Left ventricle myocardium superior (tissue), 1 donor: ENCODE data around the gene DIAPH1. TPM values are rescaled to one million over a fixed set of nuclear protein-coding genes. Genes with fewer than 3 reads are reported as not detected.

Experiments
- ATAC-seq: fragments of 200-7000 bp; cut with Tn5 transposase; one replicate; pipeline ENCODE4 v1.9.1; 2020; ENCODE audit warnings: mild to moderate bottlenecking, moderate library complexity
- DNase-seq: peaks from one replicate; pipeline ENCODE4 v3.0.0-alpha.2; 2020
- intact Hi-C: fragments of 100-400 bp; cut with micrococcal nuclease; formaldehyde crosslinking; loops from one replicate; pipeline ENCODE4 v1.11.0; 2022
- total RNA-seq: library from RNA; stranded (reverse); fragmentation: NEBNext Ultra II Directional; extraction: Animal tissue kit (Norgen Biotek cat#: 25700); gene quantifications from one replicate; pipeline ENCODE4 v1.2.1, GENCODE V29; 2021
- donor health status: DM: no; HTN: yes; CAD: no; lungs with severe emphysema.

DIAPH1 gene
- total RNA-seq, 1 donor from 2014 or later = 36.6 TPM

DNA sequence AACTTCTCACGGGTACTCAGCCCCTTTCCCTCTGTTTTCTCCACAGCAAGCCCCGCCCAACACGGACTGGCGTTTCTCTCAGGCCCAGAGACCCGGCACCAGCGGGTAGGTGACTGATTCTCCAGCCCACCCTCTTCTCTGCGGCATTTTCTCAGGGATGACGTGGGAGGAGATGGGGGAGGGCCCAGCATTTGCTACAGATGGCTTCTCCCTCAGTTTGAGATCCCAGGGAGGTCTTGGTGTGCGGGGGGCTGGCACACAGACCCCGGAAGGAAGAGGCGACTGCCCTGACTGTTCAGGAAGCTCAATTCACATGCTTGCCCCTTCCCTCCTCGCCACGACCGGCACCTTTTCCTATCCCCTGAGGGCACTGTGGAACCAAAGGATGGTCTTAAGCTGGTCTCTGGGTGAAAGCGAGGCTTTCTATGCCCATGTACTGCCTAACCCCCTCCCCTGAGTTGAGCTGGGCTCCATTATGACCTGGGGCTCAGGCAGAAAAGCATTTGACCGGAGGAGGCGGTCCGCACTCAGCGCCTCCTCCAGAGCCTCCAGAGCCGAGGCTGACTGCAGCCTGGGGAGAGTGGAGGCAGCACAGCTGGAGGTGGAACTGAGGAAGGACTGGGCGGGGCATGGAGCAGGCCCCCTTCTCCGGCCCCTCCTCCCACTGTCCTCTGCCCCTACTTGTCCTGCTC, 123.9 kb downstream of the DIAPH1 start:
- intact Hi-C loops = no loop called here
- ATAC-seq (no peak), DNase-seq (no peak)

DNA sequence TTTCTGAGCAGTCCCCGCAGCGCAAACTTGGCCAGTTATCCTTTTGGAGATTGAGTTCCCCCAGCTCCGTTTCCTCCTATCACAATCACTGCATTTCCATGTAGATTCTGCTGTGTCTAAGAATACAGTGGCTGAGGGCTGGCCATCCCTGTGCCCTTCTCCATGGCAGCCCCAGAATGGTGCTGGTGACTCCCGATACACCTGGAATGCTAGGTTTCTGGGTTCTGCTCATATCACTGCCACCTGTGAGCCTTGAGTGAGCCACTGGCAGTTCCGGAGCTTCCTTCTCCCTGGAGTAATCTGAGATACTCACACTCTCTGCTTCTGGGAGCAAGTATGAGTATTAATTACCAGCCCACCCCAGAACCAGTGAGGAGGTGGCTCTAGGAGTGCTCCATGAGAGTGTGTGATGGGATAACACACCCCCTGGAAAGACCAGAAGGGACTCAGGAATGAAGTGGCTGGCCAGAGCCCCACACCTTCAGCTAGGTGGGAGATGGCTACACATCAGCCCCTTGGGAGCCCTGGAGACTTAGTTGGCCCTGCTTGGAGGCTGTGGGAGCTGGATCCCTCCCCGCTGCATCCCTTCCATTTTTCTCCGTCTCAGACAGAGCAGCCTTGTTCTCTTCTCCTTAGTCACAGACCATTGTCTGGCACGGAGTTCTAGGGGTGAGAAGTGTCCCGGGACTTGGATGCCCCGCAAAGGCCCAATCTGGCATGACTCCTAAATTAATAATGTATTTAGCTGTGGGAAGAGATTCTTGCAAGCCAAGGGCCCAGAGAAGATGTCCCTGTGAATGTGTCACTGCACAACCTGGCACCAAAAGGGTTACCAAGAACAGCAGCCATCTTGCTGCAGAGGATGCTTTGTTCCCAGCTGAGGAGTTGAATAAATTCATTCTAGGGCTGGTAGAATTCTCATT, 125.0 kb downstream of the DIAPH1 start:
- no peak for DNase-seq
- ATAC-seq = peak; percentile 50
- intact Hi-C loops = no loop called here

DNA sequence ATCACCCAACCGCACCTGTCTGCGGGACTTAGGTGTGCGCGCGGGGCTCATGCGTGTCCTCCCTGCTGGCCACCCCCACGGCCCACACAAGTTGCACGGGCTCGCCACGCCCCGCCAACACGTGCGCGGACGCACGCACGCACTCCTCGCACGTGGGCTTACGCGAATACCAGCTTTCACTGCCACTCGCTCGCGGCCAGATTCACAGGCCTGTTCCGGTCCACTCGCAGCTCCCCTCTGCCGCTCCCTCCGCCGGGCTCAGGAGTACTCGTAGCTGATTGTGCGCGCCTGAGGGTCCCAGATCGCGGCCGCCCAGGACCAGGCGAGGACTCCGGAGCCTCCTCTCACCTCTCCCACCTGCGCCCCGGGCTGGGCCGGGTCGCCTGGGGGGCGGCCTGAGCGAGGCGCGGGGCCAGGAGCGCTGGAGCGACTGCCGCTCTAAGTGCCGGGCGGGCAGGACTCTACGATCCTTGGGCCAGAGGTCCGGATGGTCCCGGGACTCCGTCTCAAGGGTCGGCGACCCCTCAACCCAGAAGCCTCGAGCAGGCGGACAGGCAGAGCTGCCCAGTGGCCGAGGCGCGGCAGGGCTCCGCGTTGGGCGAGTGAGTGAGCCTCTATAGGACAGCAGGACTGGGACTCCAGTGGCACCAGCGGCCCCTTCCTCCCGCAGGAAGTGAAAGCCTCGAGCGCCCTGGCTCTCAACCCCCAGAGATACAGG, 126.5 kb downstream of the DIAPH1 start:
- intact Hi-C loops = no loop called here
- peak; percentile 13 for ATAC-seq
- peak; percentile 44 for DNase-seq

- intact Hi-C loops = no loop called here
- DNase-seq (no peak), ATAC-seq (no peak)
Observed at GRCh38 chr5:141491323-141492167, 127.3 kb downstream of the DIAPH1 start.

- no peak for DNase-seq
- ATAC-seq = no peak
- intact Hi-C loops = no loop called here
Observed at GRCh38 chr5:141490771-141491170, 128.0 kb downstream of the DIAPH1 start.

- intact Hi-C loops = no loop called here
- ATAC-seq (no peak), DNase-seq (no peak)
Observed at GRCh38 chr5:141490271-141490670, 128.5 kb downstream of the DIAPH1 start.

DNA sequence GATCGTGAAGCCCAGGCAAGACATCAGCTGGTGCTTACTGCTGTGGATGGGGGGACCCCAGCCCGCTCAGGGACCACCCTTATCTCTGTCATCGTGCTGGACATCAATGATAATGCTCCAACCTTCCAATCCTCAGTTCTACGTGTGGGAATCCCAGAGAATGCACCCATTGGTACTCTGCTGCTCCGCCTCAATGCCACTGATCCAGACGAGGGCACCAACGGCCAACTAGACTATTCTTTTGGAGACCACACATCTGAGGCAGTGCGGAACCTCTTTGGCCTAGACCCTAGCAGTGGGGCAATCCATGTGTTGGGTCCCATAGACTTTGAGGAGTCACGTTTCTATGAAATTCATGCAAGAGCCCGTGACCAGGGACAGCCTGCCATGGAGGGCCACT, 129.0 kb downstream of the DIAPH1 start:
- ATAC-seq = no peak
- intact Hi-C loops = no loop called here
- DNase-seq = no peak

DNA sequence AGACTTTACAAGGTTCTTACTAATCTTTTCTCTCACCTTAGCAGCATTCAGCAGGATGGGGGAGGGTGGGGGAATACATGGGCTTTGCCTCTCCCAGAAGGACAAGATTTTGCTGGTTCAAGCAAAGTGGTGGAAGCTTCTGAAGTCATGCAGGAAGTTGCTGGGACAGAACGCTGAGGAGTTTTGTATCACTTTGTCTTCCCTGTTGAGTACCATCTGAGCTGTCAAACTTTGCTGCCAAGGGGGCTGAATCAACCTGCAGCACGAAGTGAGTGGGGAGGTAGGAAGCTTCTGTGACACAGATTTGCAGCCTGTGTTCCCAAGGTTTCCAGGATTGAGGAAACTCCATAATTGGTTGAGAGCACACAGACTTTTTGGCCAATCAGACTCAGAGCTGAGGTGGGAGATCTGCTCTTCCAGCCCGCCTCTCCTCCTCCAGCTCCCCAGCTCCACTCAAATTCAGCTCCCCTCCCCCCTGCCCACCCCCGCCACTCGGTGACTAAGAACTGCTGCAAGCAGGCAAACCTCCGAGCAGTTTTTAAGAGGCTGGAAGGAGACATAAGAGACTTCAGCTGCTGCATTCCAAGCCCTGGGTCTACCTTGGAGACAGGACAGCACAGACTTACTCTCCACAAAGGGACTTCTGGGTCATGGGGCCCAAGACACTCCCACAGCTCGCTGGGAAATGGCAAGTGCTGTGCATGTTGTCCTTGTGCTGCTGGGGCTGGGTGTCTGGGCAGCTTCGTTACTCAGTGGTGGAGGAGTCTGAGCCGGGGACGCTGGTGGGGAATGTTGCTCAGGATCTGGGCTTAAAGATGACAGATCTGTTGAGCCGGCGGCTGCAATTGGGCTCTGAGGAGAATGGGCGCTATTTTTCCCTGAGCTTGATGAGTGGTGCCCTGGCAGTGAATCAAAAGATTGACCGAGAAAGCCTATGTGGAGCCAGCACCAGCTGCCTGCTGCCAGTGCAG, 129.9 kb downstream of the DIAPH1 start, which contains the start of gene PCDHGC5:
TSS of gene PCDHGC5 (plus strand) at position 491 of the 971 bp plus-strand sequence. CDS start at position 651, 160 bp downstream.
- ATAC-seq (no peak), DNase-seq (no peak)
- intact Hi-C loops = no loop called here

DNA sequence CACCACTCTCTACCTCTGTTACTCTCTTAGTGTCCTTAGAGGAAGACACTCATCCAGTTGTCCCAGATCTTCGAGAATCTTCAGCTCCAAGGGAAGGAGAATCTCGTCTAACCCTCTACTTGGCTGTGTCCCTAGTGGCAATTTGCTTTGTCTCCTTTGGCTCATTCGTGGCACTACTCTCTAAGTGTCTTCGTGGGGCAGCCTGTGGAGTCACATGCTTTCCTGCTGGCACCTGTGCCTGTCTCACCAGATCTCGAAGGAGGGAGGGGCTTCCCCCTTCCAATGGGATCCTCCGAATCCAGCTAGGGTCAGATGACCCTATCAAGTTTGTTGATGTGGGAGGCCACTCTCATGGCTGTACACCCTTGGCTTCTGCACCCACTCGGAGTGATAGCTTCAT, 131.7 kb downstream of the DIAPH1 start:
- ATAC-seq = no peak
- intact Hi-C loops = no loop called here
- no peak for DNase-seq

DNA sequence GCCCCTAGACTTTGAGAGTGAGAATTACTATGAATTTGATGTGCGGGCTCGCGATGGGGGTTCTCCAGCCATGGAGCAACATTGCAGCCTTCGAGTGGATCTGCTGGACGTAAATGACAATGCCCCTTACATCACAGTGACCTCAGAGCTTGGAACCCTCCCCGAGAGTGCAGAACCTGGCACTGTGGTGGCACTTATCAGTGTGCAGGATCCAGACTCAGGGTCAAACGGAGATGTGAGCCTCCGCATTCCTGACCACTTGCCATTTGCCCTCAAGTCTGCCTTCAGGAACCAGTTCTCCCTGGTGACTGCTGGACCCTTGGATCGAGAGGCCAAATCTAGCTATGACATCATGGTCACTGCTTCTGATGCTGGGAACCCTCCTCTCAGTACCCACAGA, 132.7 kb downstream of the DIAPH1 start:
- no peak for DNase-seq

DNA sequence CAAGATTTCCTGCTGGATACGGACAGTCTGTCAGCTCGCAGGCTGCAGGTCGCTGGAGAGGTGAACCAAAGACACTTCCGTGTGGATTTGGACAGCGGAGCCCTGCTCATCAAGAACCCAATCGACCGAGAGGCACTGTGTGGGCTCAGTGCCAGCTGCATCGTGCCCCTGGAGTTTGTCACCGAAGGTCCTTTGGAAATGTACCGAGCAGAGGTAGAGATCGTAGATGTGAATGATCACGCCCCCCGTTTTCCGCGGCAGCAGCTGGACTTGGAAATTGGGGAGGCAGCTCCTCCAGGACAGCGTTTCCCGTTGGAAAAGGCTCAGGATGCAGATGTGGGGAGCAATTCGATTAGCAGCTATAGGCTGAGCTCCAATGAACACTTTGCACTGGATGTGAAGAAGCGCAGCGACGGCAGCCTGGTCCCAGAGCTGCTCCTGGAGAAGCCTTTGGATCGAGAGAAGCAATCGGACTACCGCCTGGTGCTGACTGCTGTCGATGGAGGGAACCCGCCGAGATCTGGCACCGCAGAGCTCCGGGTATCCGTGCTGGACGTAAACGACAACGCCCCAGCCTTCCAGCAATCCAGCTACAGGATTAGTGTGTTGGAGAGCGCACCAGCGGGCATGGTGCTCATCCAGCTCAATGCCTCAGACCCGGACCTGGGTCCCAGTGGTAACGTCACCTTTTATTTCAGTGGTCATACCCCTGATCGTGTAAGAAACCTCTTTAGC, 133.3 kb downstream of the DIAPH1 start:
- no peak for DNase-seq
- intact Hi-C loops = no loop called here
- peak; percentile 20 for ATAC-seq

More for the DNA sequence above, 132.7 kb downstream of the DIAPH1 start:
- intact Hi-C loops = no loop called here
- no peak for ATAC-seq

DNA sequence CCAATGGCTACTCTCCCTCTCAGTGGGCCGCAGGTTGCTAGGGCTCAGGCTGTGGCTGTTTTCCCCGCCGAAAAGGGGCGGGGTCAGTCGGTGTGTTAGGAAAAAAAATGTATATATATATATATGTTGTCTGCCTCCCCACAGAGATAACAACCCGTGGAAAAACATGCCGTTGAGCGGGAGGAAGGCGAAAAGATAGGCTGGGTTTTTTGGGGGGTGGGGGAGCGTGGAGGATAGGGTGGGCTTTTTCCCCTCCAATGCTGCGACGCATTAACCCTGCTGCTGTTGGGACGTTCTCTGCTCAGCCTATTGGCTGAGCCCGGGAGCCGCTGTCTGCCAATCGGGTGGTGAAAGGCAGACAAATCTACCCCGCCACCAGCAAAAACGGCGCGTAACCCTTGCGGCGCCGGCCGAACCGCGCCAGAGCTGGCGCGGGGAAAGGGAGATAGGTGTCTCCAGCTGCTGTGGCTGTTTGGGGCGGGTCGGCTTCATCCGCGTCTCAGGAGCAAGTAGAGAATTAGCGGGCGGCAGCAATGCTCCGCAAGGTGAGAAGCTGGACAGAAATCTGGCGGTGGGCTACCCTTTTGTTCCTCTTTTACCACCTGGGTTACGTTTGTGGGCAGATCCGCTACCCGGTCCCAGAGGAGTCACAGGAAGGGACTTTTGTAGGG, 134.0 kb downstream of the DIAPH1 start, which contains the start of gene PCDHGC4:
TSS of gene PCDHGC4 (plus strand) at position 390 of the 671 bp plus-strand sequence. CDS start at position 534, 144 bp downstream.
- DNase-seq (no peak), ATAC-seq (peak; percentile 39)
- intact Hi-C loops = no loop called here

GRCh38 chr5:141484310-141484640, 134.5 kb downstream of the DIAPH1 start:
- ATAC-seq (no peak), DNase-seq (no peak)
- intact Hi-C loops = no loop called here

DNA sequence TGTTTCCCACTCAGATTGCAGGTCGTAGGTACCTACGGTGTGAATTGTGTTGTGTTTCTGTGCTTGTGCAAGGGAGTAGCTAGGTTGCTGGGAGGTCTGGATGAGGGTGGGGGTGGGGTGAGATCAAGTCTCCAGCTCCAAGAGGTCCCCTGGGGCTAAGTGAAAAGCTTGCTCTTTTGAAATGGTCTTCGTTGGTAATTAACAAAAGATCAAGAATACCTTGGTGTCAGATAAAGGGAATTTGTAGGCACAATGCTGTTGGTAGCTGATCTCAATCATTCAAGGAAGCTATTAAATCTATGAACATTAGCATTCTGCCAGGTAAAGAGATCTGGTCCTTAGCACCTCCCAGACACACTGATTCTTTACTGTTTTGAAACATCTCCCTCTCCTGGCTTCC, 134.9 kb downstream of the DIAPH1 start:
- intact Hi-C loops = no loop called here
- no peak for DNase-seq
- no peak for ATAC-seq

- ATAC-seq (no peak), DNase-seq (no peak)
- intact Hi-C loops = loop anchor here (5.0 to 10.0 kb wide), 2 partner anchors 48 to 65 kb away; partner anchors contain the start of genes PCDHGA10 and PCDHGB7
Observed at GRCh38 chr5:141479776-141480175, 139.0 kb downstream of the DIAPH1 start.

GRCh38 chr5:141478321-141478945, 140.4 kb downstream of the DIAPH1 start:
- ATAC-seq (no peak), DNase-seq (peak; percentile 53)
- intact Hi-C loops = loop anchor here (5.0 to 10.0 kb wide), 2 partner anchors 49 to 64 kb away; partner anchors contain the start of genes PCDHGA10 and PCDHGB7
